ENCODE measurements around the gene RREB1.
A peak's percentile ranks its signal among the peaks of the same experiment; 100 is the strongest.

- TF ChIP-seq, protein P1, sequence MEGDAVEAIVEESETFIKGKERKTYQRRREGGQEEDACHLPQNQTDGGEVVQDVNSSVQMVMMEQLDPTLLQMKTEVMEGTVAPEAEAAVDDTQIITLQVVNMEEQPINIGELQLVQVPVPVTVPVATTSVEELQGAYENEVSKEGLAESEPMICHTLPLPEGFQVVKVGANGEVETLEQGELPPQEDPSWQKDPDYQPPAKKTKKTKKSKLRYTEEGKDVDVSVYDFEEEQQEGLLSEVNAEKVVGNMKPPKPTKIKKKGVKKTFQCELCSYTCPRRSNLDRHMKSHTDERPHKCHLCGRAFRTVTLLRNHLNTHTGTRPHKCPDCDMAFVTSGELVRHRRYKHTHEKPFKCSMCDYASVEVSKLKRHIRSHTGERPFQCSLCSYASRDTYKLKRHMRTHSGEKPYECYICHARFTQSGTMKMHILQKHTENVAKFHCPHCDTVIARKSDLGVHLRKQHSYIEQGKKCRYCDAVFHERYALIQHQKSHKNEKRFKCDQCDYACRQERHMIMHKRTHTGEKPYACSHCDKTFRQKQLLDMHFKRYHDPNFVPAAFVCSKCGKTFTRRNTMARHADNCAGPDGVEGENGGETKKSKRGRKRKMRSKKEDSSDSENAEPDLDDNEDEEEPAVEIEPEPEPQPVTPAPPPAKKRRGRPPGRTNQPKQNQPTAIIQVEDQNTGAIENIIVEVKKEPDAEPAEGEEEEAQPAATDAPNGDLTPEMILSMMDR (IDR thresholded peaks at IDR 0.05 in 8 of 11, conservative IDR thresholded peaks at IDR 0.05 in 3 of 11), result no peak
- peak in 2 of 3 donors; percentile 18 to 66 for TF ChIP-seq POLR2AphosphoS5 (IDR thresholded peaks at IDR 0.05)
Measured at GRCh38 chr6:7224731-7225130, 117.0 kb downstream of the RREB1 start.
